GM12878 (cell line): ENCODE results near the gene IARS2. TPM values are rescaled to one million over a fixed set of nuclear protein-coding genes. Genes with fewer than 3 reads are reported as not detected.

Experiments
- ATAC-seq: fragments of 200-7000 bp; cut with Tn5 transposase; 3 replicates; pipeline ENCODE4 v1.9.1; 2020; ENCODE audit warnings: mild to moderate bottlenecking, moderate library complexity
- BruUV-seq: library from RNA; stranded (reverse); fragments of 400-500 nt; replicated peaks from 2 replicates; lab custom pipeline; 2021; lab: Mats Ljungman, UMichigan
- CTCF ChIA-PET: fragments of 300-600 bp; sonication (Branson Sonifier 250); formaldehyde crosslinking; extraction: SDS; loops from one replicate; lab custom pipeline; 2021; ENCODE audit warnings: inconsistent platforms; lab: Yijun Ruan, JAX
- POLR2A ChIA-PET: fragments of 350-600 bp; formaldehyde crosslinking; extraction: SDS; loops from one replicate; lab custom pipeline; 2021; ENCODE audit warnings: inconsistent platforms; lab: Charles Lee
- RAD21 ChIA-PET: fragments of 300-600 bp; sonication (Branson Sonifier 250); formaldehyde crosslinking; loops from one replicate; lab custom pipeline; 2023; ENCODE audit warnings: antibody characterized with exemption; ENCODE audit not compliant: unreplicated experiment; lab: Charles Lee
- SMC1A ChIA-PET: fragments of 300-600 bp; sonication (Branson Sonifier 250); formaldehyde crosslinking; loops from one replicate; lab custom pipeline; 2023; ENCODE audit not compliant: unreplicated experiment, uncharacterized antibody; lab: Charles Lee
- DNase-seq: peaks from one replicate; pipeline ENCODE4 v3.0.0-alpha.2; 2011; ENCODE audit warnings: low read depth, low spot score
- FAIRE-seq: peaks from 3 replicates; lab custom pipeline; 2011; peaks lifted over from hg19 to GRCh38; lab: Jason Lieb, UNC
- H2AFZ ChIP-seq: 2 replicates; pipeline ENCODE4 v1.6.0; 2011; ENCODE audit warnings: low read depth, low read length, control low read depth; ENCODE audit not compliant: control insufficient read depth
- H3K27ac ChIP-seq: 2 replicates; pipeline ENCODE4 v1.5.1; 2011; ENCODE audit warnings: control low read depth; ENCODE audit not compliant: control insufficient read depth, insufficient read depth
- H3K27me3 ChIP-seq, 2 experiments: replicated peaks in 1 of 2; 2 replicates each; pipeline versions ENCODE4 v1.6.0 to v1.6.1; 2011; ENCODE audit warnings: low read length in 1 of 2; ENCODE audit not compliant: control insufficient read depth in 2 of 2, insufficient read depth in 2 of 2
- H3K36me3 ChIP-seq, 2 experiments: 2 replicates each; pipeline ENCODE4 v1.5.1; 2011; ENCODE audit warnings: low read length in 1 of 2; ENCODE audit not compliant: control insufficient read depth in 2 of 2, insufficient read depth in 2 of 2
- H3K4me1 ChIP-seq: 2 replicates; pipeline ENCODE4 v1.6.1; 2011; ENCODE audit warnings: mild to moderate bottlenecking, low read length, moderate library complexity, mixed read lengths; ENCODE audit not compliant: control insufficient read depth, insufficient read depth
- H3K4me2 ChIP-seq: 2 replicates; pipeline ENCODE4 v1.6.0; 2011; ENCODE audit warnings: control low read depth; ENCODE audit not compliant: control insufficient read depth, insufficient read depth
- H3K4me3 ChIP-seq: fragments of 200-600 bp; sonication (generic); 2 replicates; pipeline ENCODE4 v1.5.1; 2016
- H3K79me2 ChIP-seq: 2 replicates; pipeline ENCODE4 v1.6.0; 2011; ENCODE audit warnings: low read length; ENCODE audit not compliant: control insufficient read depth, insufficient read depth
- H3K9ac ChIP-seq: 2 replicates; pipeline ENCODE4 v1.8.0; 2011; ENCODE audit warnings: low read length, control low read depth, mixed read lengths; ENCODE audit not compliant: control insufficient read depth, insufficient read depth
- H3K9me3 ChIP-seq: replicated peaks from 3 replicates; pipeline ENCODE4 v1.5.1; 2011; ENCODE audit warnings: mild to moderate bottlenecking, low read length; ENCODE audit not compliant: control insufficient read depth, insufficient read depth
- H4K20me1 ChIP-seq: 2 replicates; pipeline ENCODE4 v1.6.0; 2011; ENCODE audit not compliant: control insufficient read depth, insufficient read depth
- CHD2 ChIP-seq: IDR thresholded peaks from 2 replicates; pipeline ENCODE4 v1.6.1; 2011; ENCODE audit warnings: low read depth, low read length, improper control_type of control experiment, borderline replicate concordance
- ESRRA ChIP-seq: IDR thresholded peaks from 2 replicates; pipeline ENCODE4 v1.6.1; 2012; ENCODE audit warnings: mild to moderate bottlenecking, low read length, improper control_type of control experiment
- MEF2A ChIP-seq: IDR thresholded peaks from 2 replicates; pipeline ENCODE4 v1.6.1; 2011; ENCODE audit warnings: low read depth, mild to moderate bottlenecking, low read length, moderate library complexity; ENCODE audit not compliant: insufficient read depth
- PML ChIP-seq: IDR thresholded peaks from 2 replicates; pipeline ENCODE4 v1.6.1; 2012; ENCODE audit warnings: low read length, inconsistent platforms
- SPI1 ChIP-seq: IDR thresholded peaks from 2 replicates; pipeline ENCODE4 v1.6.1; 2011; ENCODE audit warnings: low read depth, mild to moderate bottlenecking, low read length, moderate library complexity, borderline replicate concordance; ENCODE audit not compliant: insufficient read depth
- ZNF622 ChIP-seq: fragments of 450-650 bp; IDR thresholded peaks from 2 replicates; pipeline ENCODE4 v1.6.1; 2017; ENCODE audit warnings: mild to moderate bottlenecking, inconsistent platforms
- WGBS: methylation state at CpG from one replicate; pipeline ENCODE4 v1.1.6; 2016; ENCODE audit warnings: low lambda C conversion rate; ENCODE audit not compliant: insufficient replicate concordance, insufficient coverage; ENCODE audit errors: missing lambda C conversion rate; 5-methylcytosine and 5-hydroxymethylcytosine counted together
- in situ Hi-C: fragments of 300-500 bp; cut with MboI; formaldehyde crosslinking; loops from 9 replicates; pipeline ENCODE4 v1.14.3; 2018; ENCODE audit warnings: mixed read lengths
- intact Hi-C: fragments of 100-400 bp; cut with micrococcal nuclease; formaldehyde crosslinking; loops from one replicate; pipeline ENCODE4 v1.14.2; 2022; ENCODE audit not compliant: unreplicated experiment
- polyA plus RNA-seq, 11 experiments: library from polyadenylated mRNA; depleted of rRNA in 4 of 11; unstranded in 6 of 11; stranded (reverse) in 5 of 11; fragments of >200 nt; fragmentation: Nextera tagmentation in 4 of 11; fragmentation: Illumina TruSeq in 1 of 11; extraction: Ambion mirVana in 4 of 11; extraction: Trizol in 1 of 11; gene quantifications; 1 replicate in 1 of 11; 2 replicates in 10 of 11; pipeline versions ENCODE4 v1.2.1 to v1.2.3, GENCODE V29; 2011 to 2016; ENCODE audit warnings: inconsistent platforms in 2 of 11, missing spikeins in 2 of 11, low read depth in 1 of 11
- total RNA-seq, 4 experiments: library from RNA; depleted of rRNA in 3 of 4; stranded (reverse); fragments of >200 nt in 3 of 4; fragmentation: Illumina TruSeq in 1 of 4; extraction: Trizol in 1 of 4; gene quantifications; 2 replicates each; pipeline versions ENCODE4 v1.2.1 to v1.2.3, GENCODE V29; 2013 to 2021

IARS2 gene
- total and polyA plus RNA-seq, 10 of the 15 experiments (the other 5 are each of a cell fraction or from before 2014, with no cell fraction given), result 23.7 to 100 (median 66.8) TPM

GRCh38 chr1:220149742-220150141 is 55.8 kb downstream of the IARS2 start:
- TF ChIP-seq MEF2A (0 out of 2 replicates have a peak, but pooled peaks have one; percentile 36), PML (no peak), SPI1 (peak; percentile 44; the same call in 1 of the 2 replicates)
- TF ChIP-seq, all 136 proteins: peak for 2
- SMC1A ChIA-PET, result interaction anchor here (0.6 to 1.4 kb wide), 3 partner anchors 24 to 37 kb away, joined by 3 to 4 read pairs (median 3); no protein-coding TSS in a partner anchor
- Histone ChIP-seq H3K9me3 (no peaks in the 10 kb centered on the region), H3K27ac (peak overlapping the region; percentile 27; the same call in 1 of the 2 replicates), H3K4me2 (no peak overlapping the region), H3K4me3 (no peak overlapping the region), H4K20me1 (no peaks in the 10 kb centered on the region), H3K36me3 (peaks cover 4 to 24% of the 10 kb centered on the region in 2 experiments), H2AFZ (no peak overlapping the region), H3K9ac (no peak overlapping the region), H3K4me1 (no peaks in the 10 kb centered on the region), H3K27me3 (no peaks in the 10 kb centered on the region), H3K79me2 (no peaks in the 10 kb centered on the region)
- intact Hi-C loops, result no loop called here
- in situ Hi-C loops, result no loop called here
- DNase-seq (no peak), FAIRE-seq (no peak), ATAC-seq (peak; percentile 62)
- no CpG with 5 or more reads among the region's 1 CpG for WGBS
- RAD21 ChIA-PET, result interaction anchor here (0.9 kb wide), 1 partner anchor 122 kb away, joined by 3 read pairs; the partner anchor contains the start of gene RAB3GAP2
- BruUV-seq, result no TSS peak
- POLR2A ChIA-PET, result interaction anchor here (0.6 to 0.7 kb wide), 2 partner anchors 89 to 192 kb away, joined by 3 to 5 read pairs; no protein-coding TSS in a partner anchor
- CTCF ChIA-PET, result interaction anchor here (1.4 kb wide), 1 partner anchor 10 kb away, joined by 3 read pairs; no protein-coding TSS in a partner anchor

DNA sequence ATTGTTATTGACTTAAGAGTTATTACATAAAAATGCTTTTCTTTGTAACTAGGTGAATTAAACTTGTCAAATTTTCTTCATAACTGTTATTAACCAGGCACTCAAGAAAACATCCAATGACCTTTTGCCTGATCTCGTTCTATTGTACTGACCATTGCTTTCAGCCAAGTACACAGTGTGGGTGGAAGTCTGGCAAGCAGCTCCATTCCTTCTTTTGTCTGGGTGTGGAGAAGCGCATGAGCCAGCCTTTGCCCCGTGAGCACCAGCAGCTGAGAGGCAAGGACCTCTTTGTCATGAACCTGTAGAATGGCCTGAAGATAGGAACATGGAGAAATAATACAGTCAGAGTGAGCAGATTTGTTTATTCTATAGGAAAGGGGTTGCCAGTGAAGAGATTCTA is 57.5 kb downstream of the IARS2 start:
- intact Hi-C loops, result no loop called here
- no TSS peak for BruUV-seq
- no peaks in the 10 kb centered on the region for H4K20me1 ChIP-seq
- no peak overlapping the region for H3K9ac ChIP-seq
- CTCF ChIA-PET, result interaction anchor here (0.8 kb wide), 1 partner anchor 28 kb away, joined by 3 read pairs; no protein-coding TSS in a partner anchor
- H3K4me2 ChIP-seq, result no peak overlapping the region
- RAD21 ChIA-PET, result no interaction called here
- ATAC-seq (no peak), DNase-seq (no peak), FAIRE-seq (no peak)
- no peaks in the 10 kb centered on the region for H3K79me2 ChIP-seq
- in situ Hi-C loops, result no loop called here
- 64% methylated on average over 3 of the region's 3 CpGs for WGBS
- TF ChIP-seq CHD2, result no peak
- no peak for TF ChIP-seq ZNF622
- TF ChIP-seq ESRRA, result no peak
- SMC1A ChIA-PET, result interaction anchor here (1.0 to 1.3 kb wide), 2 partner anchors 9 to 49 kb away, joined by 3 to 6 read pairs; no protein-coding TSS in a partner anchor
- POLR2A ChIA-PET, result no interaction called here
- H3K4me3 ChIP-seq, result no peak overlapping the region
- H3K4me1 ChIP-seq, result no peaks in the 10 kb centered on the region
- no peak overlapping the region for H3K27ac ChIP-seq
- peaks cover 5 to 26% of the 10 kb centered on the region in 2 experiments for H3K36me3 ChIP-seq
- H3K9me3 ChIP-seq, result no peaks in the 10 kb centered on the region
- H2AFZ ChIP-seq, result no peak overlapping the region
- no peaks in the 10 kb centered on the region for H3K27me3 ChIP-seq
